H9 (cell line): ENCODE results near the gene GALE. TPM values are rescaled to one million over a fixed set of nuclear protein-coding genes. Genes with fewer than 3 reads are reported as not detected.

Experiments used
- DNase-seq: peaks from one replicate; pipeline ENCODE4 v3.0.0-alpha.2; 2017
- H2AFZ ChIP-seq: one replicate; pipeline ENCODE4 v1.6.1; 2013; ENCODE audit warnings: mild to moderate bottlenecking, low read length, control low read depth, moderate library complexity
- H2AK5ac ChIP-seq: 2 replicates; pipeline ENCODE4 v1.6.1; 2013; ENCODE audit warnings: low read length, control low read depth, mixed read lengths; ENCODE audit not compliant: insufficient read length
- H2BK120ac ChIP-seq: one replicate; pipeline ENCODE4 v1.6.1; 2013; ENCODE audit warnings: low read depth, mild to moderate bottlenecking, low read length, control low read depth, inconsistent platforms; ENCODE audit not compliant: poor library complexity, severe bottlenecking
- H2BK12ac ChIP-seq: 2 replicates; pipeline ENCODE4 v1.6.1; 2013; ENCODE audit warnings: low read length, control low read depth, mixed read lengths, low read depth; ENCODE audit not compliant: insufficient read length
- H2BK15ac ChIP-seq: 2 replicates; pipeline ENCODE4 v1.6.1; 2013; ENCODE audit warnings: low read depth, low read length, control low read depth
- H2BK20ac ChIP-seq: one replicate; pipeline ENCODE4 v1.6.1; 2013; ENCODE audit warnings: low read depth, mild to moderate bottlenecking, low read length, control low read depth, inconsistent platforms; ENCODE audit not compliant: poor library complexity, severe bottlenecking
- H2BK5ac ChIP-seq: 2 replicates; pipeline ENCODE4 v1.6.1; 2013; ENCODE audit warnings: low read length, control low read depth, mixed read lengths; ENCODE audit not compliant: insufficient read length
- H3K14ac ChIP-seq: 2 replicates; pipeline ENCODE4 v1.6.1; 2013; ENCODE audit warnings: low read length, control low read depth; ENCODE audit not compliant: insufficient read depth
- H3K18ac ChIP-seq: 2 replicates; pipeline ENCODE4 v1.6.1; 2013; ENCODE audit warnings: low read depth, mild to moderate bottlenecking, mixed read lengths, low read length, control low read depth; ENCODE audit not compliant: insufficient read length
- H3K23ac ChIP-seq: 2 replicates; pipeline ENCODE4 v1.6.1; 2013; ENCODE audit warnings: low read length, control low read depth, mixed read lengths, low read depth; ENCODE audit not compliant: insufficient read length
- H3K23me2 ChIP-seq: 2 replicates; pipeline ENCODE4 v1.6.1; 2013; ENCODE audit warnings: low read depth, mild to moderate bottlenecking, mixed read lengths, low read length, control low read depth; ENCODE audit not compliant: insufficient read length, poor library complexity, severe bottlenecking
- H3K27ac ChIP-seq: 2 replicates; pipeline ENCODE4 v1.5.1; 2013; ENCODE audit warnings: low read length, control low read depth, mixed read lengths, low read depth; ENCODE audit not compliant: insufficient read length
- H3K27me3 ChIP-seq: 2 replicates; pipeline ENCODE4 v1.6.1; 2013; ENCODE audit warnings: low read length, control low read depth, inconsistent platforms; ENCODE audit not compliant: insufficient read depth
- H3K4ac ChIP-seq: 2 replicates; pipeline ENCODE4 v1.6.1; 2013; ENCODE audit warnings: low read depth, mild to moderate bottlenecking, control low read depth, inconsistent platforms, low read length, moderate library complexity
- H3K4me1 ChIP-seq: 2 replicates; pipeline ENCODE4 v1.6.1; 2013; ENCODE audit warnings: low read length, control low read depth, inconsistent platforms; ENCODE audit not compliant: insufficient read depth
- H3K4me2 ChIP-seq: 2 replicates; pipeline ENCODE4 v1.6.1; 2013; ENCODE audit warnings: low read length, control low read depth, mixed read lengths; ENCODE audit not compliant: insufficient read length, insufficient read depth
- H3K56ac ChIP-seq: 2 replicates; pipeline ENCODE4 v1.6.1; 2013; ENCODE audit warnings: low read depth, mild to moderate bottlenecking, mixed read lengths, low read length, control low read depth; ENCODE audit not compliant: insufficient read length
- H3K79me1 ChIP-seq: 2 replicates; pipeline ENCODE4 v1.6.1; 2013; ENCODE audit warnings: low read depth, mild to moderate bottlenecking, moderate library complexity, low read length, control low read depth, inconsistent platforms; ENCODE audit not compliant: insufficient read depth, poor library complexity, severe bottlenecking
- H3K79me2 ChIP-seq: 2 replicates; pipeline ENCODE4 v1.6.1; 2013; ENCODE audit warnings: low read length, control low read depth, inconsistent platforms; ENCODE audit not compliant: insufficient read depth
- H3K9ac ChIP-seq: 2 replicates; pipeline ENCODE4 v1.6.1; 2013; ENCODE audit warnings: low read length, control low read depth, mixed read lengths; ENCODE audit not compliant: insufficient read length; ENCODE audit errors: extremely low read depth
- H3K9me3 ChIP-seq: one replicate; pipeline ENCODE4 v1.6.1; 2013; ENCODE audit warnings: low read depth, low read length, inconsistent platforms; ENCODE audit not compliant: control insufficient read depth
- H3T11ph ChIP-seq: one replicate; pipeline ENCODE4 v1.6.1; 2013; ENCODE audit warnings: mild to moderate bottlenecking, low read length, control low read depth, inconsistent platforms
- H4K20me1 ChIP-seq: one replicate; pipeline ENCODE4 v1.6.1; 2013; ENCODE audit not compliant: control insufficient read depth, insufficient read length, insufficient read depth
- H4K5ac ChIP-seq: 2 replicates; pipeline ENCODE4 v1.6.1; 2013; ENCODE audit warnings: low read depth, mild to moderate bottlenecking, mixed read lengths, low read length, control low read depth; ENCODE audit not compliant: insufficient read length
- H4K8ac ChIP-seq: replicated peaks from 2 replicates; pipeline ENCODE4 v1.6.1; 2013; ENCODE audit warnings: low read length, control low read depth, mixed read lengths, low read depth; ENCODE audit not compliant: insufficient read length
- H4K91ac ChIP-seq: 2 replicates; pipeline ENCODE4 v1.6.1; 2013; ENCODE audit warnings: low read depth, mild to moderate bottlenecking, moderate library complexity, mixed read lengths, low read length, control low read depth; ENCODE audit not compliant: insufficient read length
- H3K27ac Mint-ChIP-seq, 3 experiments: 2 replicates in 2 of 3; 3 replicates in 1 of 3; pipeline ENCODE4 v1.8.0; 2020 to 2021; ENCODE audit warnings: mixed read lengths in 3 of 3, mild to moderate bottlenecking in 1 of 3, moderate library complexity in 1 of 3
- H3K27me3 Mint-ChIP-seq: 2 replicates; pipeline ENCODE4 v1.8.0; 2021; ENCODE audit warnings: low read depth, mild to moderate bottlenecking, moderate library complexity, mixed read lengths
- H3K36me3 Mint-ChIP-seq, 3 experiments: 2 replicates in 2 of 3; 3 replicates in 1 of 3; pipeline ENCODE4 v1.8.0; 2020 to 2021; ENCODE audit warnings: low read depth in 3 of 3, mixed read lengths in 3 of 3; ENCODE audit not compliant: insufficient read depth in 1 of 3
- H3K4me1 Mint-ChIP-seq, 2 experiments: 2 replicates each; pipeline ENCODE4 v1.8.0; 2020; ENCODE audit warnings: mixed read lengths in 2 of 2
- H3K4me3 Mint-ChIP-seq, 2 experiments: 2 replicates in 1 of 2; 3 replicates in 1 of 2; pipeline ENCODE4 v1.8.0; 2020 to 2021; ENCODE audit warnings: mild to moderate bottlenecking in 2 of 2, mixed read lengths in 2 of 2, moderate library complexity in 1 of 2
- H3K9me3 Mint-ChIP-seq, 2 experiments: 2 replicates in 1 of 2; 3 replicates in 1 of 2; pipeline ENCODE4 v1.8.0; 2020; ENCODE audit warnings: mild to moderate bottlenecking in 2 of 2, mixed read lengths in 2 of 2, moderate library complexity in 1 of 2
- CTCF ChIP-seq: fragments of 200-600 bp; sonication (generic); conservative IDR thresholded peaks from 3 replicates; pipeline ENCODE4 v1.8.0; 2021; ENCODE audit warnings: antibody characterized with exemption, mild to moderate bottlenecking
- WGBS: extraction: QIAGEN DNeasy Blood & Tissue Kit; methylation state at CpG from one replicate; pipeline ENCODE4 v1.1.7; 2013; ENCODE audit warnings: missing lambda C conversion rate, low lambda C conversion rate, mixed read lengths; ENCODE audit not compliant: insufficient read length; ENCODE audit errors: extremely low coverage; 5-methylcytosine and 5-hydroxymethylcytosine counted together
- total RNA-seq: library from RNA; stranded (reverse); gene quantifications from 2 replicates; pipeline ENCODE4 v1.2.1, GENCODE V29; 2021

The GALE gene
- total RNA-seq, 1 experiment from 2014 or later: 36.0 TPM

GRCh38 chr1:23752909-23753308 is 47.6 kb downstream of the GALE start:
- H3K56ac ChIP-seq: no peak overlapping the region
- no peak overlapping the region for H3K4ac ChIP-seq
- no peak overlapping the region for H4K91ac ChIP-seq
- no CpG with 5 or more reads among the region's 1 CpG for WGBS
- no peaks in the 10 kb centered on the region for H3K27me3 Mint-ChIP-seq
- DNase-seq: no peak
- H3K36me3 Mint-ChIP-seq: peaks cover 60 to 86% (median 82%) of the 10 kb centered on the region in 3 experiments; a peak in 6 of 7 replicates
- no peak overlapping the region for H3K18ac ChIP-seq
- no peaks in the 10 kb centered on the region for H3K23me2 ChIP-seq
- H3K9ac ChIP-seq: no peak overlapping the region
- no peak overlapping the region for H4K5ac ChIP-seq
- no peaks in the 10 kb centered on the region for H3K4me1 Mint-ChIP-seq
- no peak for TF ChIP-seq CTCF
- H3T11ph ChIP-seq: no peak overlapping the region
- H3K4me2 ChIP-seq: no peak overlapping the region
- no peak overlapping the region for H3K14ac ChIP-seq
- H2BK120ac ChIP-seq: no peak overlapping the region
- no peak overlapping the region for H2BK20ac ChIP-seq
- H2BK12ac ChIP-seq: no peak overlapping the region
- H3K27me3 ChIP-seq: no peaks in the 10 kb centered on the region
- H2AK5ac ChIP-seq: no peak overlapping the region
- no peak overlapping the region for H2BK15ac ChIP-seq
- H3K79me2 ChIP-seq: peaks cover 2% of the 10 kb centered on the region; the same call in 1 of the 2 replicates
- no peak overlapping the region for H3K27ac ChIP-seq
- H3K9me3 Mint-ChIP-seq: no peaks in the 10 kb centered on the region
- no peaks in the 10 kb centered on the region for H3K4me1 ChIP-seq
- no peak overlapping the region for H2AFZ ChIP-seq
- H3K9me3 ChIP-seq: no peaks in the 10 kb centered on the region
- no peak overlapping the region for H3K27ac Mint-ChIP-seq
- no peak overlapping the region for H4K8ac ChIP-seq
- H3K4me3 Mint-ChIP-seq: no peak overlapping the region
- no peaks in the 10 kb centered on the region for H3K79me1 ChIP-seq
- no peak overlapping the region for H2BK5ac ChIP-seq
- H3K23ac ChIP-seq: no peak overlapping the region
- no peaks in the 10 kb centered on the region for H4K20me1 ChIP-seq
